BJ (cell line): ENCODE measurements around the gene APBB2. TPM values are rescaled to one million over a fixed set of nuclear protein-coding genes. Genes with fewer than 3 reads are reported as not detected.

Source experiments
- CTCF ChIA-PET: fragments of 350-600 bp; formaldehyde crosslinking; extraction: SDS; loops from one replicate; lab custom pipeline; 2021; ENCODE audit warnings: antibody characterized with exemption, inconsistent platforms; lab: Yijun Ruan, JAX
- POLR2A ChIA-PET: fragments of 300-600 bp; sonication (Branson Sonifier 250); formaldehyde crosslinking; extraction: SDS; loops from one replicate; lab custom pipeline; 2021; ENCODE audit warnings: antibody characterized with exemption; lab: Charles Lee
- DNase-seq: peaks from one replicate; pipeline ENCODE4 v3.0.0-alpha.2; 2011; ENCODE audit warnings: low read depth
- H3K27me3 ChIP-seq: 2 replicates; pipeline ENCODE4 v1.6.0; 2011; ENCODE audit warnings: low read length; ENCODE audit not compliant: control insufficient read depth, insufficient read depth
- H3K36me3 ChIP-seq: 2 replicates; pipeline ENCODE4 v1.5.1; 2011; ENCODE audit warnings: low read length; ENCODE audit not compliant: control insufficient read depth, insufficient read depth
- H3K4me3 ChIP-seq: 2 replicates; pipeline ENCODE4 v1.5.1; 2011; ENCODE audit warnings: low read depth, mild to moderate bottlenecking, control low read depth, low read length
- CTCF ChIP-seq: IDR thresholded peaks from 2 replicates; pipeline ENCODE4 v1.5.1; 2011; ENCODE audit warnings: low read depth, mild to moderate bottlenecking, control low read depth, inconsistent platforms, low read length, moderate library complexity; ENCODE audit not compliant: insufficient read depth
- polyA plus RNA-seq: library from polyadenylated mRNA; depleted of rRNA; stranded (reverse); fragments of >200 nt; gene quantifications from 2 replicates; pipeline ENCODE4 v1.2.3, GENCODE V29; 2011

Gene APBB2
- polyA plus RNA-seq, 1 experiment: 50.3 TPM

- ChIA-PET CTCF (interaction anchor here (1.4 kb wide), 1 partner anchor 221 kb away, joined by 3 read pairs; no protein-coding TSS in a partner anchor), POLR2A (interaction anchor here (0.7 kb wide), 1 partner anchor 36 kb away, joined by 5 read pairs; no protein-coding TSS in a partner anchor)
- Histone ChIP-seq H3K36me3 (no peaks in the 10 kb centered on the region), H3K4me3 (no peak overlapping the region), H3K27me3 (no peaks in the 10 kb centered on the region)
- TF ChIP-seq CTCF: no peak
- DNase-seq: no peak
These were observed 222.4 kb downstream of the APBB2 start for GRCh38 chr4:40991908-40992307.

GRCh38 chr4:40990899-40991265 lies 223.5 kb downstream of the APBB2 start:
- Histone ChIP-seq H3K36me3 (no peaks in the 10 kb centered on the region), H3K27me3 (no peaks in the 10 kb centered on the region), H3K4me3 (no peak overlapping the region)
- POLR2A ChIA-PET: no interaction called here
- CTCF ChIA-PET: interaction anchor here (0.7 to 2.4 kb wide), 4 partner anchors 11 to 222 kb away, joined by 3 to 18 read pairs (median 4); no protein-coding TSS in a partner anchor
- TF ChIP-seq CTCF: no peak
- no peak for DNase-seq

GRCh38 chr4:40990236-40990898 lies 224.0 kb downstream of the APBB2 start:
- ChIA-PET POLR2A (no interaction called here), CTCF (interaction anchor here (0.7 to 2.4 kb wide), 7 partner anchors 10 to 224 kb away, joined by 3 to 18 read pairs (median 4); partner anchors contain the start of gene APBB2)
- Histone ChIP-seq H3K36me3 (no peaks in the 10 kb centered on the region), H3K27me3 (no peaks in the 10 kb centered on the region), H3K4me3 (no peak overlapping the region)
- TF ChIP-seq CTCF: no peak
- peak; percentile 94 for DNase-seq

- POLR2A ChIA-PET: no interaction called here
- CTCF ChIA-PET: interaction anchor here (1.7 kb wide), 1 partner anchor 225 kb away, joined by 6 read pairs; no protein-coding TSS in a partner anchor
- no peak for TF ChIP-seq CTCF
- DNase-seq: no peak
- Histone ChIP-seq H3K27me3 (no peaks in the 10 kb centered on the region), H3K4me3 (no peak overlapping the region), H3K36me3 (no peaks in the 10 kb centered on the region)
These were observed 227.2 kb downstream of the APBB2 start for GRCh38 chr4:40987151-40987550.

- no peaks in the 10 kb centered on the region for H3K36me3 ChIP-seq
- ChIA-PET CTCF (interaction anchor here (1.4 to 2.6 kb wide), 4 partner anchors 10 to 226 kb away, joined by 3 to 21 read pairs (median 4); no protein-coding TSS in a partner anchor), POLR2A (no interaction called here)
- TF ChIP-seq CTCF: no peak
- no peak for DNase-seq
- H3K27me3 ChIP-seq: no peaks in the 10 kb centered on the region
- no peak overlapping the region for H3K4me3 ChIP-seq
These were observed 228.0 kb downstream of the APBB2 start for GRCh38 chr4:40986375-40986774.
